Measurements from ENCODE around the gene EFNB3.

DNA sequence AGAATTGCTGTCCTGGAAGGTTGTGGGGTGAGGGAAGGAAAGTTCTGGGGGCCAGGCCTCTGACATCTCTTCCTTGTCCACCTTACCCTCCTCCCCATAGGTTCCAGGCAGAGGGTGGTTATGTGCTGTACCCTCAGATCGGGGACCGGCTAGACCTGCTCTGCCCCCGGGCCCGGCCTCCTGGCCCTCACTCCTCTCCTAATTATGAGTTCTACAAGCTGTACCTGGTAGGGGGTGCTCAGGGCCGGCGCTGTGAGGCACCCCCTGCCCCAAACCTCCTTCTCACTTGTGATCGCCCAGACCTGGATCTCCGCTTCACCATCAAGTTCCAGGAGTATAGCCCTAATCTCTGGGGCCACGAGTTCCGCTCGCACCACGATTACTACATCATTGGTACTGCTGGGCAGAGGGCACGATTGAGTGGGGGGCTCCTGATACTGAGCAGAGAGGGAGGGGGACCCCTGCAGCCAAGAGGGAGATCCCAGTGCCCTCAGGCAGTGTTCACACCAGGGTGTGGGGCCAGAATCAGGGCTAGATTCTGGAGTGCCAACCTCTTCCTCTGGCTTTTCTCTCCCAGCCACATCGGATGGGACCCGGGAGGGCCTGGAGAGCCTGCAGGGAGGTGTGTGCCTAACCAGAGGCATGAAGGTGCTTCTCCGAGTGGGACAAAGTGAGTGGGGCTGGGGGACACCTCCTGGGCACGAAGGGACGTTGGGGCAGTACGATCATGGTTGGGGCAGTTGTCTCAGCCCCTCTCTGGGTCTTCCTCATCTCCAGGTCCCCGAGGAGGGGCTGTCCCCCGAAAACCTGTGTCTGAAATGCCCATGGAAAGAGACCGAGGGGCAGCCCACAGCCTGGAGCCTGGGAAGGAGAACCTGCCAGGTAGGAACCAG is 3.1 kb downstream of the EFNB3 start:
- TF ChIP-seq EP300 (conservative IDR thresholded peaks at IDR 0.05; ENCODE audit: poor library complexity, severe bottlenecking) (no peak), POLR2AphosphoS5 (IDR thresholded peaks at IDR 0.05) (no peak), CTCF (IDR thresholded peaks at IDR 0.05; ENCODE audit: poor library complexity, severe bottlenecking) (no peak), EZH2 (IDR thresholded peaks at IDR 0.05; ENCODE audit: borderline replicate concordance, insufficient read depth, low read length, poor library complexity, severe bottlenecking) (no peak), REST (IDR thresholded peaks at IDR 0.05; ENCODE audit: borderline replicate concordance) (no peak), RAD21 (conservative IDR thresholded peaks at IDR 0.05) (no peak), SMC3 (conservative IDR thresholded peaks at IDR 0.05; ENCODE audit: poor library complexity) (no peak)
